Right lobe of liver (tissue), 6 donors: ENCODE results near the gene MRLN. TPM values are rescaled to one million over a fixed set of nuclear protein-coding genes. Genes with fewer than 3 reads are reported as not detected.

Experiments used
- ATAC-seq, 4 donors: fragments of 200-7000 bp; cut with Tn5 transposase; one replicate each; pipeline ENCODE4 v1.9.1; 2020; ENCODE audit warnings: mild to moderate bottlenecking in 4 of 4, moderate library complexity in 4 of 4
- DNase-seq, 3 donors: peaks; one replicate each; pipeline ENCODE4 v3.0.0-alpha.2; 2020
- H3K27ac ChIP-seq, 3 donors: fragments of 200-600 bp; one replicate each; pipeline ENCODE4 v1.8.0; 2022
- H3K27me3 ChIP-seq, 2 donors: fragments of 200-600 bp; one replicate each; pipeline ENCODE4 v1.8.0; 2022
- H3K36me3 ChIP-seq, 4 donors: fragments of 200-600 bp; sonication (generic) in 1 of 4; one replicate each; pipeline versions ENCODE4 v1.5.1 to v1.8.0; 2017 to 2022; ENCODE audit warnings: control low read depth in 1 of 4
- H3K4me1 ChIP-seq, 4 donors: fragments of 200-600 bp; sonication (generic) in 1 of 4; one replicate each; pipeline versions ENCODE4 v1.5.1 to v1.8.0; 2017 to 2022; ENCODE audit warnings: control low read depth in 1 of 4
- H3K4me3 ChIP-seq, 3 donors: fragments of 200-600 bp; one replicate each; pipeline ENCODE4 v1.8.0; 2022
- H3K9me3 ChIP-seq, 4 donors: fragments of 200-600 bp; sonication (generic) in 1 of 4; one replicate each; pipeline versions ENCODE4 v1.5.1 to v1.8.0; 2017 to 2022; ENCODE audit warnings: control low read depth in 1 of 4
- CTCF ChIP-seq, 4 donors: fragments of 200-600 bp in 3 of 4; fragments of 450-650 bp in 1 of 4; IDR thresholded peaks; one replicate each; pipeline versions ENCODE4 v1.5.1 to v1.8.0; 2016 to 2022; ENCODE audit warnings: antibody characterized with exemption in 4 of 4, mild to moderate bottlenecking in 2 of 4
- POLR2A ChIP-seq: fragments of 450-650 bp; IDR thresholded peaks from one replicate; pipeline ENCODE4 v1.6.1; 2017; ENCODE audit warnings: antibody characterized with exemption, mild to moderate bottlenecking
- WGBS: methylation state at CpG from one replicate; pipeline ENCODE4 v1.1.6; 2018; ENCODE audit warnings: low coverage, low lambda C conversion rate; ENCODE audit not compliant: insufficient coverage; ENCODE audit errors: missing lambda C conversion rate; 5-methylcytosine and 5-hydroxymethylcytosine counted together
- intact Hi-C, 2 donors: fragments of 100-400 bp; cut with DNase I; formaldehyde crosslinking; loops; one replicate each; pipeline versions ENCODE4 v1.11.2 to v1.14.1; 2022
- total RNA-seq, 6 experiments: library from RNA; depleted of rRNA in 2 of 6; stranded (reverse); fragments of >200 nt in 2 of 6; fragmentation: NEBNext Ultra II Directional in 3 of 6; extraction: Animal tissue kit (Norgen Biotek cat#: 25700) in 3 of 6; gene quantifications; one replicate each; pipeline versions ENCODE4 v1.1.0 to v1.2.4, GENCODE V29; 2016 to 2023
- donor health status: DM: no; HTN: yes; CAD: no.
- donor health status: DM: no; HTN: no; CAD: no.
- donor health status: DM: no; HTN: no; CAD: no.
- donor health status: DM: no; HTN: yes; CAD: no.
- donor health status: DM: no; HTN: yes; CAD: no.

Gene MRLN
- total RNA-seq, 6 experiments from 2014 or later = not detected

GRCh38 chr10:59770689-59771088 lies 17.4 kb upstream of the MRLN start:
- WGBS = no CpG with 5 or more reads among the region's 11 CpGs
- H3K4me3 ChIP-seq = no peak overlapping the region
- H3K27me3 ChIP-seq = no peaks in the 10 kb centered on the region
- no peaks in the 10 kb centered on the region for H3K9me3 ChIP-seq
- ATAC-seq = no peak
- DNase-seq = no peak
- H3K4me1 ChIP-seq = no peaks in the 10 kb centered on the region
- intact Hi-C loops = no loop called here
- H3K36me3 ChIP-seq = no peaks in the 10 kb centered on the region
- H3K27ac ChIP-seq = no peak overlapping the region
- TF ChIP-seq CTCF (IDR thresholded peaks at IDR 0.05) (no peak), POLR2A (no peak)

GRCh38 chr10:59762505-59762904 lies 9.2 kb upstream of the MRLN start:
- ATAC-seq = no peak
- Histone ChIP-seq H3K4me3 (no peak overlapping the region), H3K4me1 (no peaks in the 10 kb centered on the region), H3K9me3 (no peaks in the 10 kb centered on the region), H3K27ac (no peak overlapping the region), H3K27me3 (no peaks in the 10 kb centered on the region), H3K36me3 (no peaks in the 10 kb centered on the region)
- WGBS = 35% methylated on average over 2 of the region's 2 CpGs
- intact Hi-C loops = no loop called here
- TF ChIP-seq CTCF (IDR thresholded peaks at IDR 0.05) (no peak), POLR2A (no peak)
- DNase-seq = no peak

GRCh38 chr10:59757966-59758365 lies 4.7 kb upstream of the MRLN start:
- H3K9me3 ChIP-seq = no peaks in the 10 kb centered on the region
- no peak for TF ChIP-seq CTCF (IDR thresholded peaks at IDR 0.05)
- no peak for TF ChIP-seq POLR2A
- intact Hi-C loops = no loop called here
- no peaks in the 10 kb centered on the region for H3K4me1 ChIP-seq
- H3K27me3 ChIP-seq = no peaks in the 10 kb centered on the region
- no peak overlapping the region for H3K27ac ChIP-seq
- no peak overlapping the region for H3K4me3 ChIP-seq
- WGBS = 46% methylated on average over 3 of the region's 3 CpGs
- ATAC-seq (no peak), DNase-seq (no peak)
- H3K36me3 ChIP-seq = no peaks in the 10 kb centered on the region

GRCh38 chr10:59754951-59755350 lies 1.7 kb upstream of the MRLN start:
- ATAC-seq = no peak
- TF ChIP-seq CTCF (IDR thresholded peaks at IDR 0.05) = no peak
- TF ChIP-seq POLR2A = no peak

GRCh38 chr10:59752278-59752940 lies 846 bp downstream of the MRLN start:
- 66% methylated on average over 2 of the region's 2 CpGs for WGBS
- no peak for TF ChIP-seq POLR2A
- no peak for TF ChIP-seq CTCF (IDR thresholded peaks at IDR 0.05)
- Histone ChIP-seq H3K36me3 (no peaks in the 10 kb centered on the region), H3K4me3 (no peak overlapping the region), H3K27me3 (no peaks in the 10 kb centered on the region), H3K9me3 (no peaks in the 10 kb centered on the region), H3K4me1 (no peaks in the 10 kb centered on the region), H3K27ac (no peak overlapping the region)
- no peak for DNase-seq
- ATAC-seq = no peak
- intact Hi-C loops = no loop called here

More at GRCh38 chr10:59754951-59755350, 1.7 kb upstream of the MRLN start:
- WGBS = 88% methylated on average over 4 of the region's 4 CpGs
- intact Hi-C loops = no loop called here
- H3K9me3 ChIP-seq = no peaks in the 10 kb centered on the region
- H3K4me3 ChIP-seq = no peak overlapping the region
- no peaks in the 10 kb centered on the region for H3K36me3 ChIP-seq
- DNase-seq = no peak
- no peak overlapping the region for H3K27ac ChIP-seq
- H3K27me3 ChIP-seq = no peaks in the 10 kb centered on the region
- no peaks in the 10 kb centered on the region for H3K4me1 ChIP-seq
